Endothelial cell of hepatic sinusoid (primary cell): Measurements from ENCODE around the gene LMF1.
"Not testable (repeated sequence)": the region's sequence is repeated elsewhere in the genome, so short reads cannot be mapped to it uniquely, and the experiment has no call there.

Experiments
- in situ Hi-C: cut with HindIII; loops from 2 replicates; pipeline ENCODE4 v1.10.0; 2017; ENCODE audit warnings: low sequenced_read_pairs

Gene LMF1

GRCh38 chr16:861446-861845 is 109.3 kb downstream of the LMF1 start:
- in situ Hi-C loops = no loop called here

DNA sequence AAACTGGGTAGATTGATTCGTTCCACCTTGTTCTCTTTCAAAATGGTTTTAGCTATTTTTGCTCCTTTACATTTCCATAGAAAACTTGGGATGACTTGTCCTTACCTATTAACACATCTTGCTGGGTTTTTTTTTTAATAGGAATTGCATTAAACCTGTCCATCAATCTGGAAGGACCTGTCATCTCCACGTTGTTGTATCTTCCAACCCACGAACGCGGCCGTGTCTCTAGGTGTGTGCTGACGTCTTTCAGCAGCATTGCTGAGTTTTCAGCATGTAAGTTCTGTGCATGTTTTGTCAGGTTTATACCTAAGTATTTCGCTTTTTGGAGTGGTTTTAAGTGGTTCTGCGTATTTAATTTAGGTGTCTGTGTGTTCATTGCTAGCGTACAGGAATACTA is 109.9 kb downstream of the LMF1 start:
- in situ Hi-C loops = no loop called here

- in situ Hi-C loops = not testable (repeated sequence)
Observed at GRCh38 chr16:858971-859370, 111.8 kb downstream of the LMF1 start.

DNA sequence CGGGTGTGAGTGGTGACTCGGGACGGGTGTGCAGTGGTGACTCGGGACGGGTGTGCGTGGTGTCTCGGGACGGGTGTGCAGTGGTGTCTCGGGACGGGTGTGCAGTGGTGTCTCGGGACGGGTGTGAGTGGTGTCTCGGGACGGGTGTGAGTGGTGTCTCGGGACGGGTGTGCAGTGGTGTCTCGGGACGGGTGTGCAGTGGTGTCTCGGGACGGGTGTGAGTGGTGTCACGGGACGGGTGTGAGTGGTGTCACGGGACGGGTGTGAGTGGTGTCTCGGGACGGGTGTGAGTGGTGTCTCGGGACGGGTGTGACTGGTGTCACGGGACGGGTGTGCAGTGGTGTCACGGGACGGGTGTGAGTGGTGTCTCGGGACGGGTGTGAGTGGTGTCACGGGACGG is 112.3 kb downstream of the LMF1 start:
- in situ Hi-C loops = not testable (repeated sequence)

GRCh38 chr16:856811-857210 is 114.0 kb downstream of the LMF1 start:
- in situ Hi-C loops = no loop called here

GRCh38 chr16:856101-856500 is 114.7 kb downstream of the LMF1 start:
- in situ Hi-C loops = no loop called here

DNA sequence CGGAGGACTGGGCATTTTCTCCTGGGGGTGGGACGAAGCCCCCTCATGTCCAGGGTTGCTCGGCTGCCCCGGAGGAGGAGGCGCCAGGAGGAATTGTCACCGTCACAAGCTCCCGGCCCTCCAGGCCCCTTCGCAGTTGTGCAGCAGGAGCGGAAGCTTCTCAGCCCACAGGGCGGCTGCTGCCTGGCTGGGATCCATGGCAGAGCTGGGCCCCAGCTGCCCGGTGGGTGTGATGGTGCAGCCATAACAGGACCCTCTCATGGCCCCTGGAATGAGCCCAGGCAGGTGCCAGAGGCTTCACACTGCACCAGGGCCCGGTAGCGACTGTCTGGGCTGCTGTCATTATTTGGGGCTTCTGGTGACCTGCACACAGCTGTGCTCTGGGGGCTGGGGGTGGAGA is 115.3 kb downstream of the LMF1 start:
- in situ Hi-C loops = no loop called here

- in situ Hi-C loops = no loop called here
Observed at GRCh38 chr16:854808-855410, 115.9 kb downstream of the LMF1 start.

DNA sequence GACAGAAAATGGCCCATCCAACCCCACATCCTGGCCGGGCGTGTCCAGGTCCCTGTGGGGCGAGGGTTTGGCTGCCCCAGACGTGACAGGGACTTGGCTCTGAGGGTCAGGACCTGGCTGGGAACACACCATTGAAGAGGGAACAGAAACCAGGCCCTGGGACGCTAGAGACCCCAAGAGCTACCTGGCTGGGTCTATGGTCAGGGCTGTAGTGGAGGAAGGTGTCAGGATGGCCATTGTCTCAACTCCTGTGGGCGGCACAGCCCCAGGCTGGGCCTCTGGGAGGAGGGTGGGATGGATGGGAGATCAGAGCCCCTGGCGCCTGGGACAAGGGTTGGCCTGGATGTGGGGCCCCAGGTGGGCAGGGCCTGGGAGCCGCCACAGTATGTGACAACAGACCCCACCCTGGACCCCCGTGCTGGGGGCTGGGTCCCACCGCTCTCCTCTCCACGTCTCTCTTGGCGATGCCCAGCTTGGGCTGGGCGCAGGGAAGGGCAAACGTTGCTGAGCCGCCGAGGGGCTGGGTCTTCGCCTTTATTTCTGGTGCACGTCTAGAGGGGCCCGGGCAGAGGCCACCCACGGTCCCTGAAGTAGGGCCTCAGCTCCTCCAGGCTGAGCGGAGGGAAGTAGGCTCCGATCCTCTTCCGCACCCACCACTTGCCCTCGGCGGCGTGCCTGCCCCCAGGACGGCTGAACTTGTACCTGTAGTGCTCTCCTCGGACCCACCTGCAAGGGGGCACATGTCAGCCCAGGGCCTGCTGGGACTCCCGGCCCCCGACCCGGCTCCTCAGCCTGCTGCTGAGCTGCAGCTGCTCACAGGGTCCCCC is 116.6 kb downstream of the LMF1 start:
- in situ Hi-C loops = no loop called here

DNA sequence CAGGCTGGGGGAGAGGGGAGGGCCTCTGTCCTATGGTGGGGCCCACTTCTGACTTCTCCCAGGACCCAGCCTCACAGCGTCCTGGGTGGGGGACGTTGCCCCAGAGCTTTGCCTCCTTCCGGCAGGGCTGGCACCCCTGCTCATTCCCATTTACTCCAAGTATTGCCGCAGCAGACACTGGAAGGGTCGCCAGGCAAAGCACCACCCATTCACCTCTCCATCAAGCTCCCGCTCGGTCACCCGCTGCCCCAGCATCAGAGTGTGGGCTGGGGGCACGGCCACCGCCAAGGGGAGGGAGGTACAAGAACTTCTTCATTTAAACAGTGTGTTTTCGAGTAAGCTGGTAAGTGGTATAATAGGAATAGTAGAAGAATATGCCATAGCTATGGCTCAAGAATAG is 117.5 kb downstream of the LMF1 start:
- in situ Hi-C loops = no loop called here

GRCh38 chr16:852451-853185 is 118.2 kb downstream of the LMF1 start:
- in situ Hi-C loops = no loop called here

GRCh38 chr16:851871-852270 is 118.9 kb downstream of the LMF1 start:
- in situ Hi-C loops = no loop called here

GRCh38 chr16:851209-851810 is 119.5 kb downstream of the LMF1 start:
- in situ Hi-C loops = no loop called here

DNA sequence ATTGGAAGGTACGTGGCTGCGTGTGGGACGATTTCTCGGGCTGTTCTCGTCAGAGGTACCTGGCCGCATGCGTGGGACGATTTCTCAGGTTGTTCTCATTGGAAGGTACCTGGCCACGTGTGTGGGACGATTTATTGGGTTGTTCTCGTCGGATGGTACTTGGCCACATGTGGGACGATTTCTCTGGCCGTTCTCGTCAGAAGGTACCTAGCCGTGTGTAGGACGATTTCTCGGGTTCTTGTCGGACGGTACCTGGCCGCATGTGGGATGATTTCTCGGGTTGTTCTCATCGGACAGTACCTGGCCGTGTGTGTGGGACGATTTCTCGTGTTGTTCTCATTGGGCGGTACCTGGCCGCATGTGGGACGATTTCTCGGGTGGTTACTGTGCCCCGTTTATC is 120.1 kb downstream of the LMF1 start:
- in situ Hi-C loops = no loop called here

DNA sequence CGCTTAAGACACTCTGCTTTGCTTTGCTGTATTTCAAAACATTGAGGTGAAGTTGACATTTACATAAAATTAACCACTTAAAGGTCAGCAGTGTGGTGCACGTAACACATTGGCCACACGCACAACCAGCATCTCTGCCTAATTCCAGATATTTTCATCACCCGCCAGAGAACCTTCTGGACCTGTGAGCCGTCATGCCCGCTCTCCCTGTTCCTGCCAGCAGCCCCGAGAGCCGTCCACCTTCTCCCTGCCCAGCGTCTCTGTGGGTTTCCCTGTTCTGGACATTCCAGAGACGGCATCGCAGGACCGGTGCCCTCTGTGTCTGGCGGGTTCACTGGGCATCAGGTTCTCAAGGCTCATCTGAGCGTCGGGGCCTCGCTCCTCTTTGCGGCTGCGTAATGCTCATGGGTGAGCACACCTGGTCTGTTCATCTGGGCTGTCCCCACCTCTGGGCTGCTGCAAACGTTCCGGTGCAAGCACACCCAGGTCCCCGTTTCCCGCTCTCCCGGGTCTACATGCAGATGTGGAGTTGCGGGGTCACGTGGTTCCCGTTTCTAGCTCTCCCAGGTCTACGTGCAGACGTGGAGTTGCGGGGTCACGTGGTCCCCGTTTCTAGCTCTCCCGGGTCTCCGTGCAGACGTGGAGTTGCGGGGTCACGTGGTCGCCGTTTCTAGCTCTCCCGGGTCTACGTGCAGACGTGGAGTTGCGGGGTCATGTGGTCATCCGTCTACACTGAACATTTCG is 122.1 kb downstream of the LMF1 start:
- in situ Hi-C loops = no loop called here

DNA sequence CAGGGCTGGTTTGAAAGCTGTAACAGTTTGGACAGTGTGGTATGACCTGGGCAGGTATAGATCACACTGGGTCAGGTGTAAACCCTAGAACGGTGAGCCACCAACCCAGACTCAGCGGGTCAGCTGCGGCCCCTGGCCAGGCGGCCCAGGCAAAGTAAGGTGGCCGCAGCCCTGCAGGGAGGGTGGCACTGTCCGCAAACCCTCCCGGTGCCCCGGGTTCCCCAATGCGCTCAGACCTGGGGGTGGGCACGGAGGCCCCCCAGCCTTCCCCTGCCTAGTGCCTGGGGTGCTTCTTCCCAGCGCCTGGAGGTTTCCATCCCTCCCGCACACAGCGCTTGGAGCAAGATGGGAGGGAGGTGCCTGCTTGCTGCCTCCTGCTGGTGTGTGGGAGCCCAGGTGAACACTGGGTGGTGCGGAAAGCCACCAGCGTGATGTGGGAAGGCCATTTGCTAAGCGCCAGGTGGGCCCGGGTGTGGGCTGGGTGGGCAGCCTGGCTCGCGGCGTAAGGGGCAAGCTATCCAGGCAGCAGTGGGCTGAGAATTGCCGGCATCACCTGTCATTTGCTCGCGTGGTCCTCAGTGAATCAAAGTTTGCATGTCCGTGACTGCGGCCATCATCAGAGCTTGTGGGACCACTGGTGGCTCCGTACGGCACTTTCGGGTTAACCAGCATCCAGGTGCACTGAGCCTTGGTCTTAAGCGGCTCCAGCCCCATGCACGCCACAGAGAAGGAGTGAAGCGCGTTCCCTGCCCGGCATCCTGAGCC is 122.9 kb downstream of the LMF1 start:
- in situ Hi-C loops = no loop called here

GRCh38 chr16:847151-847550 is 123.6 kb downstream of the LMF1 start:
- in situ Hi-C loops = no loop called here

GRCh38 chr16:845351-845745 is 125.4 kb downstream of the LMF1 start:
- in situ Hi-C loops = no loop called here

- in situ Hi-C loops = no loop called here
Observed at GRCh38 chr16:844638-845350, 126.0 kb downstream of the LMF1 start.
